K562 (cell line): ENCODE data around the gene TREX2.

Source experiments
- CHCHD3 ChIP-seq: fragments of 250-450 bp; sonication (Bioruptor Pico); IDR thresholded peaks from 2 replicates; pipeline ENCODE4 v2.1.2; 2022; ENCODE audit warnings: mild to moderate bottlenecking
- CTCF ChIP-seq, 3 experiments: IDR thresholded peaks in 2 of 3; conservative IDR thresholded peaks in 1 of 3; 2 replicates each; pipeline ENCODE4 v1.5.1; 2011 to 2012; ENCODE audit warnings: low read length in 3 of 3, mild to moderate bottlenecking in 3 of 3, control low read depth in 2 of 3, improper control_type of control experiment in 1 of 3, inconsistent platforms in 1 of 3, low read depth in 1 of 3, mixed read lengths in 1 of 3, moderate library complexity in 1 of 3; ENCODE audit not compliant: insufficient read depth in 2 of 3
- NCOA1 ChIP-seq: fragments of 450-650 bp; IDR thresholded peaks from 2 replicates; pipeline ENCODE4 v1.6.1; 2016; ENCODE audit warnings: low read depth
- PKNOX1 ChIP-seq: fragments of 450-650 bp; IDR thresholded peaks from 2 replicates; pipeline ENCODE4 v1.6.1; 2016
- POLR2AphosphoS5 ChIP-seq: IDR thresholded peaks from 2 replicates; pipeline ENCODE4 v1.6.1; 2011; ENCODE audit warnings: mild to moderate bottlenecking, low read depth, low read length, moderate library complexity; ENCODE audit not compliant: control insufficient read depth, insufficient read depth
- PRPF4 ChIP-seq: fragments of 200-400 bp; formaldehyde crosslinking; IDR thresholded peaks from one replicate; pipeline ENCODE4 v1.6.1; 2017; ENCODE audit warnings: low read length, low read depth, mild to moderate bottlenecking; ENCODE audit not compliant: insufficient read depth, poor library complexity, severe bottlenecking
- ZNF41 ChIP-seq: fragments of 250-450 bp; sonication (Bioruptor Pico); conservative IDR thresholded peaks from 2 replicates; pipeline ENCODE4 v1.4.0; 2020; ENCODE audit warnings: mild to moderate bottlenecking

- no peak for TF ChIP-seq PRPF4
- no peak for TF ChIP-seq PKNOX1
- no peak for TF ChIP-seq CHCHD3
- no peak for TF ChIP-seq NCOA1
- TF ChIP-seq ZNF41 (CRISPR knock-in tag), result no peak
- TF ChIP-seq CTCF (IDR thresholded peaks at IDR 0.05 in 2 of 3, conservative IDR thresholded peaks at IDR 0.05 in 1 of 3; ENCODE audit: insufficient read depth in 2 of 3, low read depth in 1 of 3, low read length in 3 of 3), result no peak
- TF ChIP-seq POLR2AphosphoS5, result no peak
These were observed 11.4 kb upstream of the TREX2 start for GRCh38 chrX:153457136-153457825.
